Measurements from ENCODE around the gene PPP3R1.

GRCh38 chr2:68241732-68242131 lies 10.6 kb downstream of the PPP3R1 start:
- TF ChIP-seq CTCF (IDR thresholded peaks at IDR 0.05) (no peak), POLR2A (IDR thresholded peaks at IDR 0.05) (no peak)

All from esophagus squamous epithelium (tissue), 4 donors.